ENCODE results near the gene WIPF3. TPM values are rescaled to one million over a fixed set of nuclear protein-coding genes. Genes with fewer than 3 reads are reported as not detected.
"Not testable (repeated sequence)": the region's sequence is repeated elsewhere in the genome, so short reads cannot be mapped to it uniquely, and the experiment has no call there.

The WIPF3 gene
- total and polyA plus RNA-seq, 8 donors = 1.2 to 11.2 (median 4.0) TPM; not detected in 1

- DNase-seq = no peak
- H3K9me3 ChIP-seq = no peaks in the 10 kb centered on the region
- intact Hi-C loops (cut with DNase I; ENCODE audit: low total_unique reads) = no loop called here
- WGBS, 5 donors = 73 to 86% (median 82%) methylated on average over 3 to 4 of the region's 4 CpGs
- H3K36me3 ChIP-seq = peaks cover 0 to 45% (median 15%) of the 10 kb centered on the region in 4 donors
- no peak overlapping the region for H3K4me3 ChIP-seq
- H3K27ac ChIP-seq = no peak overlapping the region
- no peak for TF ChIP-seq POLR2A (IDR thresholded peaks at IDR 0.05)
- no peaks in the 10 kb centered on the region for H3K27me3 ChIP-seq
- peaks cover 0 to 16% (median 2%) of the 10 kb centered on the region in 4 donors for H3K4me1 ChIP-seq
These were observed 83.9 kb downstream of the WIPF3 start for GRCh38 chr7:29890251-29890650.

- Histone ChIP-seq H3K36me3 (peaks cover 0 to 50% (median 15%) of the 10 kb centered on the region in 4 donors), H3K4me1 (peaks cover 0 to 11% (median 0%) of the 10 kb centered on the region in 4 donors)
- H3K4me3 ChIP-seq; H3K27me3 ChIP-seq; intact Hi-C loops (cut with DNase I; ENCODE audit: low total_unique reads); H3K9me3 ChIP-seq; H3K27ac ChIP-seq; DNase-seq: not testable (repeated sequence)
- WGBS, 5 donors = 61 to 93% (median 73%) methylated on average over 4 to 12 of the region's 14 CpGs
These were observed 84.5 kb downstream of the WIPF3 start for GRCh38 chr7:29890786-29891185.

GRCh38 chr7:29891766-29892165 lies 85.5 kb downstream of the WIPF3 start:
- peaks cover 0 to 50% (median 15%) of the 10 kb centered on the region in 4 donors for H3K36me3 ChIP-seq
- no peaks in the 10 kb centered on the region for H3K9me3 ChIP-seq
- intact Hi-C loops (cut with DNase I; ENCODE audit: low total_unique reads) = no loop called here
- no peak for DNase-seq
- TF ChIP-seq POLR2A (IDR thresholded peaks at IDR 0.05) = no peak
- H3K4me1 ChIP-seq = peaks cover 0 to 11% (median 0%) of the 10 kb centered on the region in 4 donors
- no peak overlapping the region for H3K4me3 ChIP-seq
- no peak overlapping the region for H3K27ac ChIP-seq
- H3K27me3 ChIP-seq = no peaks in the 10 kb centered on the region
- 78 to 85% (median 84%) methylated on average over 4 of the region's 4 CpGs for WGBS, 5 donors

- Histone ChIP-seq H3K4me3 (no peak overlapping the region), H3K9me3 (no peaks in the 10 kb centered on the region), H3K36me3 (peaks cover 0 to 50% (median 15%) of the 10 kb centered on the region in 4 donors), H3K4me1 (peaks cover 0 to 11% (median 0%) of the 10 kb centered on the region in 4 donors), H3K27me3 (no peaks in the 10 kb centered on the region), H3K27ac (no peak overlapping the region)
- intact Hi-C loops (cut with DNase I; ENCODE audit: low total_unique reads) = no loop called here
- no peak for TF ChIP-seq POLR2AphosphoS5 (IDR thresholded peaks at IDR 0.05)
- TF ChIP-seq POLR2A (IDR thresholded peaks at IDR 0.05) = no peak
- TF ChIP-seq CTCF (IDR thresholded peaks at IDR 0.05) = no peak
- no peak for TF ChIP-seq EP300 (IDR thresholded peaks at IDR 0.05)
- no peak for DNase-seq
- WGBS, 5 donors = 92 to 97% (median 92%) methylated on average over 5 of the region's 5 CpGs
These were observed 85.9 kb downstream of the WIPF3 start for GRCh38 chr7:29892231-29892630.

- TF ChIP-seq CTCF (IDR thresholded peaks at IDR 0.05) = no peak
- no peak for TF ChIP-seq POLR2AphosphoS5 (IDR thresholded peaks at IDR 0.05)
- no peak for TF ChIP-seq POLR2A (IDR thresholded peaks at IDR 0.05)
- no peak for TF ChIP-seq EP300 (IDR thresholded peaks at IDR 0.05)
These were observed 87.2 kb downstream of the WIPF3 start for GRCh38 chr7:29893351-29893965.

GRCh38 chr7:29894256-29894655 lies 87.9 kb downstream of the WIPF3 start:
- intact Hi-C loops (cut with DNase I; ENCODE audit: low total_unique reads) = no loop called here
- TF ChIP-seq CTCF (IDR thresholded peaks at IDR 0.05) = no peak
- TF ChIP-seq POLR2AphosphoS5 (IDR thresholded peaks at IDR 0.05) = no peak
- TF ChIP-seq POLR2A (IDR thresholded peaks at IDR 0.05) = no peak
- TF ChIP-seq EP300 (IDR thresholded peaks at IDR 0.05) = no peak
- Histone ChIP-seq H3K9me3 (no peaks in the 10 kb centered on the region), H3K36me3 (peaks cover 0 to 38% (median 12%) of the 10 kb centered on the region in 4 donors), H3K4me1 (peaks cover 0 to 11% (median 0%) of the 10 kb centered on the region in 4 donors), H3K27me3 (no peaks in the 10 kb centered on the region), H3K27ac (no peak overlapping the region), H3K4me3 (no peak overlapping the region)
- 73 to 78% (median 77%) methylated on average over 2 of the region's 2 CpGs for WGBS, 5 donors
- DNase-seq = no peak

More at GRCh38 chr7:29893351-29893965, 87.2 kb downstream of the WIPF3 start:
- no peak for DNase-seq
- 70 to 76% (median 75%) methylated on average over 6 of the region's 6 CpGs for WGBS, 5 donors
- intact Hi-C loops (cut with DNase I; ENCODE audit: low total_unique reads) = no loop called here
- Histone ChIP-seq H3K36me3 (peaks cover 0 to 46% (median 18%) of the 10 kb centered on the region in 4 donors), H3K4me1 (peaks cover 0 to 11% (median 0%) of the 10 kb centered on the region in 4 donors), H3K4me3 (no peak overlapping the region), H3K27me3 (no peaks in the 10 kb centered on the region), H3K27ac (no peak overlapping the region), H3K9me3 (no peaks in the 10 kb centered on the region)

All from stomach (tissue), 9 donors.